Progenitor cell of endocrine pancreas (in vitro differentiated cells): Measurements from ENCODE around the gene FRY. TPM values are rescaled to one million over a fixed set of nuclear protein-coding genes. Genes with fewer than 3 reads are reported as not detected.

Source experiments
- DNase-seq: peaks from one replicate; pipeline ENCODE4 v3.0.0; 2021; ENCODE audit warnings: low spot score; ENCODE audit not compliant: unreplicated experiment
- H3K27ac Mint-ChIP-seq: 2 replicates; pipeline ENCODE4 v1.8.0; 2021; ENCODE audit warnings: mild to moderate bottlenecking, moderate library complexity, mixed read lengths
- H3K27me3 Mint-ChIP-seq: 2 replicates; pipeline ENCODE4 v1.8.0; 2021; ENCODE audit warnings: mixed read lengths
- H3K36me3 Mint-ChIP-seq: 2 replicates; pipeline ENCODE4 v1.8.0; 2022; ENCODE audit warnings: mixed read lengths; ENCODE audit not compliant: insufficient read depth
- H3K4me1 Mint-ChIP-seq: 2 replicates; pipeline ENCODE4 v1.8.0; 2021; ENCODE audit warnings: low read depth, mixed read lengths
- H3K4me3 Mint-ChIP-seq: 2 replicates; pipeline ENCODE4 v1.8.0; 2021; ENCODE audit warnings: low read depth, mild to moderate bottlenecking, moderate library complexity, mixed read lengths
- H3K9me3 Mint-ChIP-seq: 2 replicates; pipeline ENCODE4 v1.8.0; 2021; ENCODE audit warnings: low read depth, mixed read lengths
- total RNA-seq: library from RNA; stranded (reverse); gene quantifications from 2 replicates; pipeline ENCODE4 v1.2.1, GENCODE V29; 2021
- TF ChIP-seq, protein P1 (sequence below): fragments of 200-600 bp; sonication (generic); IDR thresholded peaks from one replicate; pipeline ENCODE4 v1.5.0; 2021; ENCODE audit warnings: antibody characterized with exemption, mild to moderate bottlenecking; ENCODE audit not compliant: unreplicated experiment

Gene FRY
- total RNA-seq, 1 donor from 2014 or later, result 14.3 TPM

DNA sequence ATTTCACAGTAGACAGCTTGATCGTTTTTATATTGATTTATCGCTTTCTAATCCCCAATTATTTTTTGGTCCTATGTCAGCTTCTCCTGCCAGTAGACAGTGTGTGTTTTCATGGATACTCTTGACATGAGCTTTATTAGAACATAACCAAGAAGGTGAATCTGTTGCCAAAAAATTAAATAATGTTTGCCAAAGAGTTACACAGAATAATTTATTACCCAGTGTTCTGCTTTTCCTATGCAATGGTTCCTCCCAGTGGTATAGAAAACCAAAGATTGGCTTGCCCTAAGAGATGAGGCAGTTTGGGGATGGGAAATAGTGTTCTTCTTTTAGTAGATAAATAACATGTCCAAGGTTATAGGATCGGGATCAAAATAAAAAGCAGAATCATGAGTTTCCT, 8.5 kb upstream of the FRY start:
- Mint-ChIP-seq H3K27ac (no peak overlapping the region), H3K9me3 (no peaks in the 10 kb centered on the region), H3K4me1 (peaks cover 4% of the 10 kb centered on the region), H3K27me3 (no peaks in the 10 kb centered on the region), H3K4me3 (no peak overlapping the region), H3K36me3 (no peaks in the 10 kb centered on the region)
- TF ChIP-seq, protein P1, sequence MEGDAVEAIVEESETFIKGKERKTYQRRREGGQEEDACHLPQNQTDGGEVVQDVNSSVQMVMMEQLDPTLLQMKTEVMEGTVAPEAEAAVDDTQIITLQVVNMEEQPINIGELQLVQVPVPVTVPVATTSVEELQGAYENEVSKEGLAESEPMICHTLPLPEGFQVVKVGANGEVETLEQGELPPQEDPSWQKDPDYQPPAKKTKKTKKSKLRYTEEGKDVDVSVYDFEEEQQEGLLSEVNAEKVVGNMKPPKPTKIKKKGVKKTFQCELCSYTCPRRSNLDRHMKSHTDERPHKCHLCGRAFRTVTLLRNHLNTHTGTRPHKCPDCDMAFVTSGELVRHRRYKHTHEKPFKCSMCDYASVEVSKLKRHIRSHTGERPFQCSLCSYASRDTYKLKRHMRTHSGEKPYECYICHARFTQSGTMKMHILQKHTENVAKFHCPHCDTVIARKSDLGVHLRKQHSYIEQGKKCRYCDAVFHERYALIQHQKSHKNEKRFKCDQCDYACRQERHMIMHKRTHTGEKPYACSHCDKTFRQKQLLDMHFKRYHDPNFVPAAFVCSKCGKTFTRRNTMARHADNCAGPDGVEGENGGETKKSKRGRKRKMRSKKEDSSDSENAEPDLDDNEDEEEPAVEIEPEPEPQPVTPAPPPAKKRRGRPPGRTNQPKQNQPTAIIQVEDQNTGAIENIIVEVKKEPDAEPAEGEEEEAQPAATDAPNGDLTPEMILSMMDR, result no peak
- DNase-seq, result no peak

DNA sequence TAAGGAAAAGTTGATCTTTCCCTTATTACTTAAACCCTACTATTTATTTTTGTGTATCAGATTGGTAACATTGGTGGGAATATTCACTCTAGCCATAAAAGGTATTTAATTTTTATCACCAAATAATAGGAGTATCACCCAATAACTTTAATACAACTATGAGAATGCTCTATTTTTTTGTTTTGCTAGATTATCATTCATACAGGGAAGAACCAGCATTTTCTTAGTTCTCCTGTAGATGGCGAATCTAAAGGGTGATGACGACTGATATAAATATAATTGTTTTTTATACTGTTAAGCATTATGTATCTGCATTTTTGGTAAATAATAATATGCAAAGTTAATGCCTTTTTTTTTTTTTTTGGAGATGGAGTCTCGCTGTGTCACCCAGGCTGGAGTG, 7.9 kb upstream of the FRY start:
- Mint-ChIP-seq H3K9me3 (no peaks in the 10 kb centered on the region), H3K4me3 (no peak overlapping the region), H3K27ac (no peak overlapping the region), H3K36me3 (no peaks in the 10 kb centered on the region), H3K27me3 (peaks cover 3% of the 10 kb centered on the region), H3K4me1 (peaks cover 7% of the 10 kb centered on the region)
- TF ChIP-seq, protein P1, result no peak
- no peak for DNase-seq

DNA sequence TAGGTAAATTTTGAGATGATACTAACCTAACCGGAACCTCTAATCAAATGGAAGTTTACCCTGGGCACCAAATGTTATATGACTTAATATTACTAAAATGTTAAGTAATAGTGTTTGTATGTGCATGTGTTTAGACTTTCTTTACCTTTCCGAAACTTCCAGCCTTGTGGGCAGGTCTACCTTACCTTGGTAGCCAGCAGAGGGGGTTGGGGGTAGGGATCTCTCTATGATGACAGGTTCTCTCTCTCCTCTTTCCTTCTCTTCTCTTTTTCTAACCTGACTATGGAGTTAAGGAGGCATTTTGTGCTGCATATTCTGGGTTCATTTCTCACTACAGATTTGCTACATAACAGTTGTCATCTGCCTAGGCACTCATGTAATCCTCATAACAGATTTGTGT, 6.8 kb upstream of the FRY start:
- Mint-ChIP-seq H3K4me3 (no peak overlapping the region), H3K27me3 (peaks cover 3% of the 10 kb centered on the region), H3K27ac (no peak overlapping the region), H3K36me3 (no peaks in the 10 kb centered on the region), H3K4me1 (peaks cover 7% of the 10 kb centered on the region), H3K9me3 (no peaks in the 10 kb centered on the region)
- no peak for DNase-seq
- TF ChIP-seq, protein P1, result no peak

DNA sequence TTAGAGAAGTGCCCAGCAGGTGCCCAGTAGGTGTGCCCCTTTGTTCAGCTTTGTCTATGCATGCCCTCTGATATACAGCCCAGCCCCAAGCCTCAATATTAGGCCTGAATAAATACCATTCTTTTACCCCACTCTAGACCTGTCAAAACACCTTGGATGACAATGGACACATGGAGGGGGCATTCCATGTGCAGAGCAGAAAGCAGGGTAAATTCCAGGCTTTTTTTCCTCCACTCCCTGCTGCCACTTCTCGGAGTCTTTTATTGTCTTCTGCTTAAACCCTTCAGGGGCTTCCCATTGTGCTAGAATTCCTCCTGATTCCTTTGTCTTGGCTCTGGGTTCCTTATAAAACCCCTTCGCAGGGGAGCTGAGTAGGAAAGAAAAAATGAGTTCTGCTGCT, 5.8 kb upstream of the FRY start:
- Mint-ChIP-seq H3K27ac (no peak overlapping the region), H3K4me1 (peaks cover 10% of the 10 kb centered on the region), H3K27me3 (peaks cover 5% of the 10 kb centered on the region), H3K36me3 (no peaks in the 10 kb centered on the region), H3K4me3 (no peak overlapping the region), H3K9me3 (no peaks in the 10 kb centered on the region)
- no peak for DNase-seq
- TF ChIP-seq, protein P1, result no peak

DNA sequence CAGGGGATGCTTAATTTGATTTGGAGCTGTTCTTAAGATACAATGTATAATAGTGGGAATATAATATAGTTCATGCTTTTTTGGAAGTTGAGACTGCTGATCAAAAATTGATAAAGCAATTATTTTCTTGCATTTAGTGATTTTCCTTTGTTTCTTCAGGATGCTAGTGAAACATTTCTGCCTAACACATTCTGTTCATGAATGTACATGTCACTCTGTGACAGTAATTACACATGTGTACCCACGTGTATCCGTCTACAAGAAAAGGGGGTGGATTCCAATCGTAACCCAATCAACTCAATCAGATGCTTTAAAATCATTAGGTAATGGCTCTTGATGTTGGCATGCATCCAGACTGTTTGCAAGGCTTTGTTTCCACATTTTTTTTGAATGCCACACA, 5.0 kb upstream of the FRY start:
- Mint-ChIP-seq H3K27ac (no peak overlapping the region), H3K27me3 (peaks cover 5% of the 10 kb centered on the region), H3K4me3 (no peak overlapping the region), H3K4me1 (peaks cover 12% of the 10 kb centered on the region), H3K36me3 (no peaks in the 10 kb centered on the region), H3K9me3 (no peaks in the 10 kb centered on the region)
- TF ChIP-seq, protein P1, result no peak
- DNase-seq, result no peak
